HepG2 (cell line): ENCODE results near the gene NSD1. TPM values are rescaled to one million over a fixed set of nuclear protein-coding genes. Genes with fewer than 3 reads are reported as not detected.

ENCODE experiments used
- ATAC-seq: fragments of 200-7000 bp; cut with Tn5 transposase; 3 replicates; pipeline ENCODE4 v1.9.1; 2020; ENCODE audit warnings: mild to moderate bottlenecking, moderate library complexity
- BruUV-seq: library from RNA; stranded (reverse); fragments of 400-500 nt; replicated peaks from 2 replicates; lab custom pipeline; 2021; lab: Mats Ljungman, UMichigan
- CTCF ChIA-PET: fragments of 300-600 bp; formaldehyde crosslinking; extraction: SDS; loops from one replicate; lab custom pipeline; 2021; ENCODE audit warnings: low total read pairs, inconsistent platforms, low intra/inter-chr PET ratio; lab: Yijun Ruan, JAX
- POLR2A ChIA-PET: fragments of 350-600 bp; sonication (Branson Sonifier 250); formaldehyde crosslinking; loops from one replicate; lab custom pipeline; 2020; ENCODE audit warnings: antibody characterized with exemption, inconsistent platforms; lab: Yijun Ruan, JAX
- DNase-seq: peaks from one replicate; pipeline ENCODE4 v3.0.0-alpha.2; 2015; ENCODE audit warnings: low spot score
- FAIRE-seq: peaks from 3 replicates; lab custom pipeline; 2011; peaks lifted over from hg19 to GRCh38; lab: Jason Lieb, UNC
- H2AFZ ChIP-seq: one replicate; pipeline ENCODE4 v1.6.1; 2011; ENCODE audit warnings: low read length, inconsistent platforms
- H3K27ac ChIP-seq: fragments of 300-600 bp; 3 replicates; pipeline ENCODE4 v1.8.0; 2011; ENCODE audit warnings: mixed run types, mild to moderate bottlenecking, mixed read lengths, low read length, inconsistent platforms; ENCODE audit not compliant: insufficient read depth; ENCODE audit errors: extremely low read length
- H3K27me3 ChIP-seq, 2 experiments: fragments of 200-600 bp in 1 of 2; 2 replicates in 1 of 2; 3 replicates in 1 of 2; pipeline versions ENCODE4 v1.6.0 to v1.8.0; 2011; ENCODE audit warnings: low read length in 2 of 2, mild to moderate bottlenecking in 2 of 2, moderate library complexity in 2 of 2, inconsistent platforms in 1 of 2; ENCODE audit not compliant: insufficient read depth in 2 of 2, control insufficient read depth in 1 of 2
- H3K36me3 ChIP-seq, 2 experiments: fragments of 200-600 bp in 1 of 2; replicated peaks in 1 of 2; 2 replicates in 1 of 2; 3 replicates in 1 of 2; pipeline versions ENCODE4 v1.5.1 to v1.8.0; 2011; ENCODE audit warnings: low read length in 2 of 2, inconsistent platforms in 1 of 2; ENCODE audit not compliant: insufficient read depth in 2 of 2, control insufficient read depth in 1 of 2
- H3K4me1 ChIP-seq: 2 replicates; pipeline ENCODE4 v1.5.1; 2012; ENCODE audit warnings: low read length, inconsistent platforms; ENCODE audit not compliant: insufficient read depth
- H3K4me2 ChIP-seq: 2 replicates; pipeline ENCODE4 v1.6.0; 2011; ENCODE audit warnings: low read depth, low read length, inconsistent platforms
- H3K4me3 ChIP-seq, 3 experiments: fragments of 200-600 bp in 1 of 3; sonication (generic), shearing (Covaris generic) in 1 of 3; replicated peaks in 1 of 3; 2 replicates each; pipeline ENCODE4 v1.5.1; 2011 to 2016; ENCODE audit warnings: low read length in 3 of 3, inconsistent platforms in 2 of 3, low read depth in 2 of 3, mild to moderate bottlenecking in 2 of 3, control low read depth in 1 of 3, mixed read lengths in 1 of 3; ENCODE audit not compliant: insufficient read depth in 1 of 3
- H3K79me2 ChIP-seq: one replicate; pipeline ENCODE4 v1.6.1; 2011; ENCODE audit warnings: low read length, inconsistent platforms; ENCODE audit not compliant: insufficient read depth
- H3K9ac ChIP-seq: 2 replicates; pipeline ENCODE4 v1.6.0; 2011; ENCODE audit warnings: mild to moderate bottlenecking, low read depth, low read length, inconsistent platforms; ENCODE audit not compliant: insufficient read depth
- H3K9me3 ChIP-seq: 2 replicates; pipeline ENCODE4 v1.5.1; 2012; ENCODE audit warnings: mild to moderate bottlenecking, low read length
- H4K20me1 ChIP-seq: 2 replicates; pipeline ENCODE4 v1.6.0; 2011; ENCODE audit warnings: inconsistent platforms, mild to moderate bottlenecking, low read length, moderate library complexity; ENCODE audit not compliant: insufficient read depth
- AGO2 ChIP-seq: fragments of 200-400 bp; formaldehyde crosslinking; optimal IDR thresholded peaks from 2 replicates; pipeline ENCODE3; 2017; ENCODE audit warnings: mild to moderate bottlenecking, low read depth, low read length, moderate library complexity
- AKAP8 ChIP-seq: sonication (generic); formaldehyde crosslinking; IDR thresholded peaks from 2 replicates; pipeline ENCODE4 v1.5.1; 2020; ENCODE audit warnings: mild to moderate bottlenecking, missing genetic modification reagents
- GATAD1 ChIP-seq: IDR thresholded peaks from 2 replicates; pipeline ENCODE4 v1.6.1; 2016; ENCODE audit warnings: missing genetic modification reagents, missing compliant biosample characterization
- GTF3A ChIP-seq: sonication (generic); formaldehyde crosslinking; conservative IDR thresholded peaks from 2 replicates; pipeline ENCODE4 v1.4.0; 2020; ENCODE audit warnings: mild to moderate bottlenecking, missing genetic modification reagents
- HBP1 ChIP-seq: IDR thresholded peaks from 2 replicates; pipeline ENCODE4 v1.6.1; 2016; ENCODE audit warnings: low read depth, control low read depth
- ISX ChIP-seq: sonication (generic); formaldehyde crosslinking; conservative IDR thresholded peaks from 2 replicates; pipeline ENCODE4 v1.5.0; 2020; ENCODE audit warnings: missing genetic modification reagents
- NONO ChIP-seq, 2 experiments: fragments of 450-650 bp in 1 of 2; sonication (generic) in 1 of 2; formaldehyde crosslinking in 1 of 2; IDR thresholded peaks in 1 of 2; conservative IDR thresholded peaks in 1 of 2; 2 replicates each; pipeline versions ENCODE4 v1.6.1 to v1.8.0; 2017 to 2022; ENCODE audit warnings: mild to moderate bottlenecking in 1 of 2, missing genetic modification reagents in 1 of 2, moderate library complexity in 1 of 2
- ONECUT2 ChIP-seq: sonication (generic); formaldehyde crosslinking; IDR thresholded peaks from 2 replicates; pipeline ENCODE4 v1.4.0; 2020; ENCODE audit warnings: missing genetic modification reagents
- POLR2G ChIP-seq: fragments of 200-400 bp; formaldehyde crosslinking; IDR thresholded peaks from 2 replicates; pipeline ENCODE4 v1.6.1; 2018; ENCODE audit warnings: mild to moderate bottlenecking, low read depth, low read length, moderate library complexity
- RBFOX2 ChIP-seq: fragments of 200-400 bp; formaldehyde crosslinking; IDR thresholded peaks from 2 replicates; pipeline ENCODE4 v1.6.1; 2017; ENCODE audit warnings: low read depth, mild to moderate bottlenecking, low read length
- RXRA ChIP-seq: sonication (generic); formaldehyde crosslinking; IDR thresholded peaks from 2 replicates; pipeline ENCODE4 v1.5.1; 2020; ENCODE audit warnings: missing genetic modification reagents
- SOX13 ChIP-seq, 3 experiments: fragments of 450-650 bp in 1 of 3; sonication (generic) in 1 of 3; formaldehyde crosslinking in 1 of 3; IDR thresholded peaks in 2 of 3; conservative IDR thresholded peaks in 1 of 3; 2 replicates each; pipeline versions ENCODE4 v1.5.0 to v1.6.1; 2016 to 2020; ENCODE audit warnings: antibody characterized with exemption in 1 of 3, mild to moderate bottlenecking in 1 of 3, missing compliant biosample characterization in 1 of 3, missing genetic modification reagents in 1 of 3, moderate library complexity in 1 of 3
- ZBTB1 ChIP-seq: sonication (generic); formaldehyde crosslinking; IDR thresholded peaks from 2 replicates; pipeline ENCODE4 v1.4.0; 2020; ENCODE audit warnings: missing genetic modification reagents, borderline replicate concordance
- ZBTB38 ChIP-seq: sonication (generic); formaldehyde crosslinking; IDR thresholded peaks from 2 replicates; pipeline ENCODE4 v1.5.1; 2020; ENCODE audit warnings: mild to moderate bottlenecking, missing genetic modification reagents
- ZNF431 ChIP-seq: sonication (generic); formaldehyde crosslinking; IDR thresholded peaks from 2 replicates; pipeline ENCODE4 v1.9.0; 2022; ENCODE audit warnings: missing genetic modification reagents, low read depth, mild to moderate bottlenecking, borderline replicate concordance
- ZNF691 ChIP-seq: sonication (generic); formaldehyde crosslinking; IDR thresholded peaks from 2 replicates; pipeline ENCODE4 v1.4.0; 2020; ENCODE audit warnings: missing genetic modification reagents, low read depth, mild to moderate bottlenecking, borderline replicate concordance
- ZNF768 ChIP-seq: sonication (generic); formaldehyde crosslinking; IDR thresholded peaks from 2 replicates; pipeline ENCODE4 v1.4.0; 2020; ENCODE audit warnings: missing genetic modification reagents
- WGBS: methylation state at CpG from one replicate; pipeline ENCODE4 v1.1.6; 2017; ENCODE audit warnings: low lambda C conversion rate; 5-methylcytosine and 5-hydroxymethylcytosine counted together
- in situ Hi-C: cut with HindIII; loops from 2 replicates; pipeline ENCODE4 v1.10.0; 2017; ENCODE audit warnings: low pct_unique_long_range_greater_than_20kb; ENCODE audit not compliant: extremely low pct_ligation_motif_present
- intact Hi-C: fragments of 100-400 bp; cut with micrococcal nuclease; formaldehyde crosslinking; loops from one replicate; pipeline ENCODE4 v1.10.0; 2022; ENCODE audit not compliant: unreplicated experiment
- polyA plus RNA-seq, 8 experiments: library from polyadenylated mRNA; depleted of rRNA in 3 of 8; stranded (reverse) in 7 of 8; unstranded in 1 of 8; fragments of >200 nt; fragmentation: Illumina TruSeq in 4 of 8; extraction: Trizol in 4 of 8; gene quantifications; 2 replicates each; pipeline versions ENCODE4 v1.2.1 to v1.2.3, GENCODE V29; 2011 to 2016; ENCODE audit warnings: low read depth in 4 of 8, missing spikeins in 1 of 8, mixed read lengths in 1 of 8; ENCODE audit not compliant: insufficient read depth in 1 of 8
- total RNA-seq, 5 experiments: library from RNA; depleted of rRNA; stranded (reverse); fragments of >200 nt; fragmentation: Illumina TruSeq; extraction: Trizol; gene quantifications; 2 replicates each; pipeline ENCODE4 v1.2.3, GENCODE V29; 2016; ENCODE audit warnings: low read depth in 1 of 5

The NSD1 gene
- total and polyA plus RNA-seq, 2 of the 13 experiments (the other 11 are each of a cell fraction or from before 2014, with no cell fraction given): 0.01 to 0.09 TPM

- TF ChIP-seq HBP1 (CRISPR knock-in tag): no peak
These were observed 35.5 kb upstream of the NSD1 start (continued) for GRCh38 chr5:177098120-177098469.

GRCh38 chr5:177098470-177099141 is 35.0 kb upstream of the NSD1 start:
- FAIRE-seq: no peak
- Histone ChIP-seq H3K36me3 (peaks cover 8 to 19% of the 10 kb centered on the region in 2 experiments; a peak in 4 of 5 replicates), H3K4me3 (no peak overlapping the region), H4K20me1 (peaks cover 5% of the 10 kb centered on the region), H3K9ac (peak overlapping the region; percentile 18; the same call in 1 of the 2 replicates), H3K4me2 (no peak overlapping the region), H2AFZ (no peak overlapping the region), H3K27me3 (no peaks in the 10 kb centered on the region), H3K79me2 (no peaks in the 10 kb centered on the region), H3K9me3 (no peaks in the 10 kb centered on the region), H3K27ac (peak overlapping the region; percentile 54), H3K4me1 (peaks cover 95% of the 10 kb centered on the region)
- DNase-seq: no peak
- POLR2A ChIA-PET: interaction anchor here (1.1 to 6.0 kb wide), 5 partner anchors 11 to 27 kb away, joined by 4 to 231 read pairs (median 6); partner anchors contain the start of gene FGFR4
- BruUV-seq: no TSS peak
- ATAC-seq: peak; percentile 0; the same call in 1 of the 3 replicates
- WGBS: 100% methylated on average over 1 of the region's 18 CpGs
- intact Hi-C loops (no loop called here), in situ Hi-C loops (no loop called here)
- CTCF ChIA-PET: no interaction called here
- TF ChIP-seq GTF3A (CRISPR knock-in tag) (0 out of 2 replicates have a peak, but pooled peaks have one; percentile 42), ZBTB38 (peak; percentile 57; the same call in 1 of the 2 replicates), AGO2 (peak; percentile 100), ZNF431 (CRISPR knock-in tag) (0 out of 2 replicates have a peak, but pooled peaks have one; percentile 40), ZNF691 (CRISPR knock-in tag) (no peak), GATAD1 (CRISPR knock-in tag) (no peak), RXRA (CRISPR knock-in tag) (0 out of 2 replicates have a peak, but pooled peaks have one; percentile 23), RBFOX2 (peak; percentile 94), NONO (IDR thresholded peaks at IDR 0.05) (no peak), NONO (CRISPR knock-in tag; conservative IDR thresholded peaks at IDR 0.05) (peak; percentile 34; the same call in 1 of the 2 replicates), ZBTB1 (CRISPR knock-in tag) (no peak), SOX13 (IDR thresholded peaks at IDR 0.05) (no peak), SOX13 (CRISPR knock-in tag; conservative IDR thresholded peaks at IDR 0.05 in 1 of 2, IDR thresholded peaks at IDR 0.05 in 1 of 2) (no peak), ONECUT2 (CRISPR knock-in tag) (no peak), POLR2G (peak; percentile 47; the same call in 1 of the 2 replicates), ISX (CRISPR knock-in tag) (no peak), AKAP8 (CRISPR knock-in tag) (peak; percentile 74; the same call in 1 of the 2 replicates), ZNF768 (CRISPR knock-in tag) (0 out of 2 replicates have a peak, but pooled peaks have one; percentile 17)
